HG02642 (cell line): ENCODE data around the gene TBKBP1.
A peak's percentile ranks its signal among the peaks of the same experiment; 100 is the strongest.

ENCODE experiments used
- ATAC-seq: cut with Tn5 transposase; IDR thresholded peaks from one replicate; pipeline ENCODE4 v1.9.1; 2021; ENCODE audit warnings: mild to moderate bottlenecking; ENCODE audit not compliant: unreplicated experiment, poor library complexity

The TBKBP1 gene

GRCh38 chr17:47693731-47694580, at the start of gene TBKBP1:
Gene TBKBP1, plus strand, starts transcription at chr17:47694161. Its CDS starts 1,952 bp downstream, at chr17:47696113.
- ATAC-seq, result no peak

GRCh38 chr17:47644324-47644723, 49.6 kb upstream of the TBKBP1 start:
- ATAC-seq, result no peak

- peak; percentile 87 for ATAC-seq
Measured at GRCh38 chr17:47649153-47649971, 44.6 kb upstream of the TBKBP1 start, which contains the start of gene KPNB1. Gene KPNB1, plus strand, starts transcription at chr17:47649919. Its CDS starts 326 bp downstream, at chr17:47650245.

GRCh38 chr17:47649972-47650524, 43.9 kb upstream of the TBKBP1 start:
- peak; percentile 2 for ATAC-seq

- ATAC-seq, result peak; percentile 63
Measured at GRCh38 chr17:47650525-47651522, 43.1 kb upstream of the TBKBP1 start.

GRCh38 chr17:47651704-47652103, 42.3 kb upstream of the TBKBP1 start:
- ATAC-seq, result no peak

GRCh38 chr17:47652570-47652969, 41.4 kb upstream of the TBKBP1 start:
- ATAC-seq, result no peak

GRCh38 chr17:47653442-47653841, 40.5 kb upstream of the TBKBP1 start:
- ATAC-seq, result no peak

GRCh38 chr17:47654991-47655390, 39.0 kb upstream of the TBKBP1 start:
- no peak for ATAC-seq

- no peak for ATAC-seq
Measured at GRCh38 chr17:47660064-47660492, 33.9 kb upstream of the TBKBP1 start.

- ATAC-seq, result peak; percentile 47
Measured at GRCh38 chr17:47663912-47664623, 29.9 kb upstream of the TBKBP1 start.

GRCh38 chr17:47664624-47664941, 29.4 kb upstream of the TBKBP1 start:
- ATAC-seq, result no peak

GRCh38 chr17:47665655-47666054, 28.3 kb upstream of the TBKBP1 start:
- ATAC-seq, result no peak

- no peak for ATAC-seq
Measured at GRCh38 chr17:47669081-47669480, 24.9 kb upstream of the TBKBP1 start.

- ATAC-seq, result no peak
Measured at GRCh38 chr17:47670064-47670463, 23.9 kb upstream of the TBKBP1 start.

- no peak for ATAC-seq
Measured at GRCh38 chr17:47674499-47674898, 19.5 kb upstream of the TBKBP1 start.

- ATAC-seq, result no peak
Measured at GRCh38 chr17:47675380-47676198, 18.4 kb upstream of the TBKBP1 start.

- no peak for ATAC-seq
Measured at GRCh38 chr17:47676199-47676472, 17.8 kb upstream of the TBKBP1 start.
